HG03095 (cell line): ENCODE results near the gene ANKS1B.
A peak's percentile ranks its signal among the peaks of the same experiment; 100 is the strongest.

Experiments
- ATAC-seq: cut with Tn5 transposase; IDR thresholded peaks from one replicate; pipeline ENCODE4 v1.9.1; 2021; ENCODE audit warnings: moderate library complexity; ENCODE audit not compliant: unreplicated experiment

The ANKS1B gene

GRCh38 chr12:98750511-98750910 lies 1234.2 kb downstream of the ANKS1B start:
- ATAC-seq = no peak

GRCh38 chr12:98748463-98748862 lies 1236.3 kb downstream of the ANKS1B start:
- no peak for ATAC-seq

GRCh38 chr12:98745578-98746391 lies 1239.0 kb downstream of the ANKS1B start:
- ATAC-seq = no peak

GRCh38 chr12:98744680-98745079 lies 1240.1 kb downstream of the ANKS1B start:
- ATAC-seq = no peak

- no peak for ATAC-seq
Observed at GRCh38 chr12:98743362-98743953, 1241.3 kb downstream of the ANKS1B start.

- ATAC-seq = no peak
Observed at GRCh38 chr12:98741556-98742265, 1243.0 kb downstream of the ANKS1B start.

GRCh38 chr12:98741196-98741555 lies 1243.6 kb downstream of the ANKS1B start:
- no peak for ATAC-seq

GRCh38 chr12:98740751-98741150 lies 1244.0 kb downstream of the ANKS1B start:
- no peak for ATAC-seq

GRCh38 chr12:98738539-98738938 lies 1246.2 kb downstream of the ANKS1B start:
- no peak for ATAC-seq

GRCh38 chr12:98738002-98738401 lies 1246.7 kb downstream of the ANKS1B start:
- ATAC-seq = no peak

GRCh38 chr12:98737322-98737712 lies 1247.4 kb downstream of the ANKS1B start:
- no peak for ATAC-seq

GRCh38 chr12:98736352-98737321 lies 1248.1 kb downstream of the ANKS1B start:
- ATAC-seq = no peak

- ATAC-seq = no peak
Observed at GRCh38 chr12:98735821-98736220, 1248.9 kb downstream of the ANKS1B start.

- ATAC-seq = no peak
Observed at GRCh38 chr12:98733667-98734350, 1250.9 kb downstream of the ANKS1B start.

- no peak for ATAC-seq
Observed at GRCh38 chr12:98730412-98730811, 1254.3 kb downstream of the ANKS1B start.

GRCh38 chr12:98727196-98727595 lies 1257.5 kb downstream of the ANKS1B start:
- ATAC-seq = no peak

- ATAC-seq = peak; percentile 72
Observed at GRCh38 chr12:98725476-98726247, 1259.1 kb downstream of the ANKS1B start.

- no peak for ATAC-seq
Observed at GRCh38 chr12:98724384-98725155, 1260.2 kb downstream of the ANKS1B start.

GRCh38 chr12:98721204-98721702 lies 1263.5 kb downstream of the ANKS1B start:
- ATAC-seq = no peak
